Adrenal gland (tissue), 12 donors: ENCODE results near the gene PRLR. TPM values are rescaled to one million over a fixed set of nuclear protein-coding genes. Genes with fewer than 3 reads are reported as not detected.

ENCODE experiments used
- DNase-seq, 7 donors: peaks; one replicate each; pipeline ENCODE4 v3.0.0-alpha.2; 2019 to 2020
- H3K27ac ChIP-seq, 5 donors: fragments of 200-600 bp; sonication (generic) in 4 of 5; 1 replicate in 3 of 5; 2 replicates in 2 of 5; pipeline versions ENCODE4 v1.5.1 to v1.8.0; 2016 to 2020; ENCODE audit warnings: mild to moderate bottlenecking in 1 of 5
- H3K27me3 ChIP-seq: fragments of 200-600 bp; 2 replicates; pipeline ENCODE4 v1.8.0; 2021
- H3K36me3 ChIP-seq, 2 donors: fragments of 200-600 bp; replicated peaks in 1 of 2; 1 replicate in 1 of 2; 2 replicates in 1 of 2; pipeline versions ENCODE4 v1.5.1 to v1.8.0; 2018 to 2022
- H3K4me1 ChIP-seq, 2 donors: fragments of 200-600 bp; replicated peaks in 1 of 2; 1 replicate in 1 of 2; 2 replicates in 1 of 2; pipeline versions ENCODE4 v1.5.1 to v1.8.0; 2018 to 2021
- H3K4me3 ChIP-seq, 4 donors: fragments of 200-600 bp; sonication (generic) in 3 of 4; one replicate each; pipeline ENCODE4 v1.5.1; 2016 to 2018
- H3K9me3 ChIP-seq, 3 donors: fragments of 200-600 bp; sonication (generic) in 1 of 3; replicated peaks in 1 of 3; 1 replicate in 2 of 3; 2 replicates in 1 of 3; pipeline versions ENCODE4 v1.5.1 to v1.8.0; 2016 to 2021
- CTCF ChIP-seq, 6 experiments: fragments of 450-650 bp in 4 of 6; fragments of 200-600 bp in 2 of 6; sonication (generic) in 1 of 6; IDR thresholded peaks; 1 replicate in 5 of 6; 2 replicates in 1 of 6; pipeline versions ENCODE4 v1.5.1 to v1.8.0; 2016 to 2021; ENCODE audit warnings: antibody characterized with exemption in 6 of 6, mild to moderate bottlenecking in 2 of 6, moderate library complexity in 1 of 6
- POLR2A ChIP-seq, 2 donors: fragments of 450-650 bp; IDR thresholded peaks; one replicate each; pipeline ENCODE4 v1.6.1; 2017; ENCODE audit warnings: antibody characterized with exemption in 2 of 2, mild to moderate bottlenecking in 2 of 2, moderate library complexity in 1 of 2
- WGBS, 4 donors: extraction: QIAGEN DNeasy Blood & Tissue Kit in 2 of 4; methylation state at CpG; one replicate each; pipeline versions ENCODE4 v1.1.5 to v1.1.7; 2013 to 2017; 5-methylcytosine and 5-hydroxymethylcytosine counted together
- intact Hi-C, 2 donors: fragments of 100-400 bp; cut with DNase I; formaldehyde crosslinking; loops; one replicate each; pipeline versions ENCODE4 v1.14.1 to v1.15.0; 2022 to 2023
- polyA plus RNA-seq, 3 donors: library from polyadenylated mRNA; stranded (reverse); fragments of 200-250 nt in 2 of 3; fragments of 350-450 nt in 1 of 3; fragmentation: Illumina TruSeq in 1 of 3; extraction: RNeasy Lipid Tissue Mini Kit (QIAGEN cat#74804) in 1 of 3; gene quantifications; one replicate each; pipeline ENCODE4 v1.2.3, GENCODE V29; 2013 to 2014
- total RNA-seq, 9 donors: library from RNA; depleted of rRNA in 4 of 9; stranded (reverse); fragments of >200 nt in 4 of 9; fragments of 120-200 nt in 1 of 9; fragmentation: NEBNext Ultra II Directional in 1 of 9; extraction: Animal tissue kit (Norgen Biotek cat#: 25700) in 1 of 9; gene quantifications; one replicate each; pipeline versions ENCODE4 v1.1.0 to v1.2.4, GENCODE V29; 2013 to 2023
- donor health status: healthy with polysubstance abuse.
- donor health status: Bipolar disorder and iron deficiency.
- donor health status: DM: yes; HTN: yes; CAD: no.
- donor health status: DM: no; HTN: no; CAD: no.
- donor health status: DM: no; HTN: no; CAD: no.
- donor health status: DM: yes; HTN: yes; CAD: no.

Gene PRLR
- total and polyA plus RNA-seq, 12 donors: 2.1 to 149 (median 74.1) TPM

DNA sequence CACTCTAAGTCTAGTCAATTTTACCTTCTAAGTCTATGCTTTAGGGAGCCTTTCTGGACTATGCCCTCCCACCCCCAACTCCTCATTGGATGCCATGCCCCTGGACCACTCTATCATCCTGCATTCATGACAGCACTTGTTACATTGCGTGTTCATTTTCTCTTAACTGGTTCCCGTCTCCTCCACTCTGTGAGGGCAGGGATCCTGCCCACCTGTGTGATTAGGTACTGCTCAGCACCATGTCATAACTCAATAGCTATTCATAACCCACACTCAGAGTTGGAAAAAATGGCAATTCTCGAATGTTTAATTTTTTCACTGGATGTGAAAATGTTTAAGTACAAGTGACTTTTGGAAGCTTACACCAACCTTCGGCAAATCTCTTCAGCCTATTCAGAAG lies 88.5 kb downstream of the PRLR start:
- H3K4me3 ChIP-seq: no peak overlapping the region
- H3K36me3 ChIP-seq: no peaks in the 10 kb centered on the region
- H3K9me3 ChIP-seq: no peaks in the 10 kb centered on the region
- H3K27me3 ChIP-seq: no peaks in the 10 kb centered on the region
- no peak for TF ChIP-seq POLR2A (IDR thresholded peaks at IDR 0.05)
- no peak for TF ChIP-seq CTCF (IDR thresholded peaks at IDR 0.05)
- no peak for DNase-seq
- 95 to 99% (median 97%) methylated on average over 4 of the region's 4 CpGs for WGBS, 4 donors
- no peaks in the 10 kb centered on the region for H3K4me1 ChIP-seq
- H3K27ac ChIP-seq: no peak overlapping the region
- intact Hi-C loops: no loop called here

GRCh38 chr5:35138232-35138631 lies 92.1 kb downstream of the PRLR start:
- Histone ChIP-seq H3K36me3 (no peaks in the 10 kb centered on the region), H3K4me1 (no peaks in the 10 kb centered on the region), H3K27me3 (no peaks in the 10 kb centered on the region), H3K9me3 (no peaks in the 10 kb centered on the region), H3K27ac (no peak overlapping the region), H3K4me3 (no peak overlapping the region)
- TF ChIP-seq CTCF (IDR thresholded peaks at IDR 0.05): no peak
- TF ChIP-seq POLR2A (IDR thresholded peaks at IDR 0.05): no peak
- WGBS, 4 donors: 84 to 91% (median 89%) methylated on average over 1 of the region's 1 CpG
- intact Hi-C loops: no loop called here
- DNase-seq: no peak

- WGBS, 4 donors: 67 to 83% (median 77%) methylated on average over 4 of the region's 4 CpGs
- H3K27me3 ChIP-seq: no peaks in the 10 kb centered on the region
- H3K4me1 ChIP-seq: no peaks in the 10 kb centered on the region
- no peak for DNase-seq
- no peak for TF ChIP-seq CTCF (IDR thresholded peaks at IDR 0.05)
- TF ChIP-seq POLR2A (IDR thresholded peaks at IDR 0.05): no peak
- intact Hi-C loops: no loop called here
- H3K27ac ChIP-seq: no peak overlapping the region
- no peaks in the 10 kb centered on the region for H3K9me3 ChIP-seq
- no peaks in the 10 kb centered on the region for H3K36me3 ChIP-seq
- no peak overlapping the region for H3K4me3 ChIP-seq
Measured at GRCh38 chr5:35136386-35136785, 93.9 kb downstream of the PRLR start.

GRCh38 chr5:35135239-35135700 lies 95.0 kb downstream of the PRLR start:
- intact Hi-C loops: no loop called here
- 89 to 97% (median 95%) methylated on average over 9 of the region's 9 CpGs for WGBS, 4 donors

More at GRCh38 chr5:35135239-35135700, 95.0 kb downstream of the PRLR start:
- H3K9me3 ChIP-seq: no peaks in the 10 kb centered on the region
- H3K27me3 ChIP-seq: no peaks in the 10 kb centered on the region
- H3K4me3 ChIP-seq: no peak overlapping the region
- no peaks in the 10 kb centered on the region for H3K4me1 ChIP-seq
- TF ChIP-seq CTCF (IDR thresholded peaks at IDR 0.05): no peak
- TF ChIP-seq POLR2A (IDR thresholded peaks at IDR 0.05): no peak
- H3K27ac ChIP-seq: no peak overlapping the region
- DNase-seq: no peak
- H3K36me3 ChIP-seq: no peaks in the 10 kb centered on the region
